Measurements from ENCODE around the gene PMPCA. TPM values are rescaled to one million over a fixed set of nuclear protein-coding genes. Genes with fewer than 3 reads are reported as not detected.

Gene PMPCA
- total RNA-seq, 4 donors from 2014 or later = 14.8 to 33.3 (median 29.8) TPM

- TF ChIP-seq, protein P1, sequence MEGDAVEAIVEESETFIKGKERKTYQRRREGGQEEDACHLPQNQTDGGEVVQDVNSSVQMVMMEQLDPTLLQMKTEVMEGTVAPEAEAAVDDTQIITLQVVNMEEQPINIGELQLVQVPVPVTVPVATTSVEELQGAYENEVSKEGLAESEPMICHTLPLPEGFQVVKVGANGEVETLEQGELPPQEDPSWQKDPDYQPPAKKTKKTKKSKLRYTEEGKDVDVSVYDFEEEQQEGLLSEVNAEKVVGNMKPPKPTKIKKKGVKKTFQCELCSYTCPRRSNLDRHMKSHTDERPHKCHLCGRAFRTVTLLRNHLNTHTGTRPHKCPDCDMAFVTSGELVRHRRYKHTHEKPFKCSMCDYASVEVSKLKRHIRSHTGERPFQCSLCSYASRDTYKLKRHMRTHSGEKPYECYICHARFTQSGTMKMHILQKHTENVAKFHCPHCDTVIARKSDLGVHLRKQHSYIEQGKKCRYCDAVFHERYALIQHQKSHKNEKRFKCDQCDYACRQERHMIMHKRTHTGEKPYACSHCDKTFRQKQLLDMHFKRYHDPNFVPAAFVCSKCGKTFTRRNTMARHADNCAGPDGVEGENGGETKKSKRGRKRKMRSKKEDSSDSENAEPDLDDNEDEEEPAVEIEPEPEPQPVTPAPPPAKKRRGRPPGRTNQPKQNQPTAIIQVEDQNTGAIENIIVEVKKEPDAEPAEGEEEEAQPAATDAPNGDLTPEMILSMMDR (IDR thresholded peaks at IDR 0.05; ENCODE audit: low read depth) = no peak
These were observed 9.1 kb upstream of the PMPCA start for GRCh38 chr9:136401173-136401922.

DNA sequence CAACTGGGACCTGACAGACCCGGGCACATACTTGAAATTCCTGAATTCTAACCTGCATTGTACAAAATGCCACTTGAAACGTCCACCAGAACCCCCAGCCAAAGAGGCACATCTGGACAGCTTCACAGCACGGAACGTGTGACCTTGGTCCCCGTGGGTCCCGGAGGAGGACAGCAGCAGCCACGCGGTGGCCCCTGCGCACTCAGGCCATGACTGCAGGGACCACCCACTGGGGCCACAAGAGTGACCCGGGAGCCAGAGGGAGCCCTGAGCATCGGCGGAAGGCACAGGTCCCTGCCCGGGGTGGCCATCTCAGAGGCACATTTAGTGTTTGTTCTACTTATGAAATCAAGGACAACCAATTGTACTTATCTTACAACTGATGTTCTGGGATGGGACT, 8.4 kb upstream of the PMPCA start:
- TF ChIP-seq, protein P1 (IDR thresholded peaks at IDR 0.05; ENCODE audit: low read depth) = no peak

GRCh38 chr9:136403538-136403914, 6.9 kb upstream of the PMPCA start:
- TF ChIP-seq, protein P1 (IDR thresholded peaks at IDR 0.05; ENCODE audit: low read depth) = no peak

DNA sequence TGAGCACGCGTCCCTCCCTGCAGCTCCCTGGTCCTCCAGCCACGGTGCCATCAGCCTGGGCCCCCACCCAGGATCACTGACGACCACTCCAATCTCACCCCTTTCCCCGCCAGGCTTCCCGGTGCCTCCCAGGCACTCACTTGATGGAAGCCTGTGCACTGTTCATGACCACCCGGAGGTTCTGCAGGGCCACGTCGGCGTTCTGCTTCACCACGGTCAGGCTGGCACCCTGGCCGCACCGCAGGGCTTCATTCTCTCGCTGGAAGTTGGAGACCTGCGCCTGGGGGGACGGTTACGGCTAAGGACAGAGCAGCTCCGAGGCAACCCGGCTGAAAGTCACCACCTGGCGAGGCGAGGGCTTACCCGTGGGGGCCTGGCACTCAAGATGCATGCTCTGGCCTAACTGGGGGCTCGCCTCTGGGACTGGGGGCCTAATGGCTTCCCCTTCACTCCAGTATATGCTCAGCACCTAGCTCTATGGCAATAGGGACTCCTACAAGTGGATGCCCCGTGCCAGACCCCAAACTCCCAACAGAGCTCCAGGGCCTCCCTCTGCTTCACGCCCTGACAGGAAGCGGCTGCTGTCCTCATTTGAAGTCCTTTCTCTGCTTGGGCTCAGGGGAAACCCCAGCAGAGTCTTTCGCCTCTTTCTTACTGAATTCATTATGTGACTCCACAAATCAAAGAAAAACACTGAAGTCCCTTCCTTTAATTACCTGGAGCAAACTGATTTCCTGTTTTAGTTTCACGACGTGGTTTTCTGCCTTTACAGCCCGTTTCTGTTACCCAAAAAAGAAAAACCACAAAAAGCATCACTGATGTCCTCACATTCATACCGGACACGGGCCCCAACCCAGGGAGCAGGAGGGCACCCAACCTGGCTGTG, 6.3 kb upstream of the PMPCA start:
- TF ChIP-seq, protein P1 (IDR thresholded peaks at IDR 0.05; ENCODE audit: low read depth) = no peak

DNA sequence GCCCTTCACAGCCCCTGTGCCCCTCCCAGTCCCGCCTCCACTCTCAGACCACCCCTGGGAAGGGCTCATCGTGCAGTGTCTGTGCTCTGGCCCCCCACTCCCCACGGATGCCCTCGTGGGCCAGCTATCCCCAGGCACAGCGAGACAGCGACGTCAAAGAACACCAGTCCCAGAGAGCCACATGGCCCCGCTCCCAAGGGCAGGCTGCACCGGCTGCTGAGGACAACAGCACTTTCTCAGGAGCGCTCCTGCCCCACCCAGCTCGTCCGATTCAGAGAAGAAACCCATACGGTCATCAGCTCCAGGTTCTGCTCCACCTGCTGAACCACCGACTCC, 5.7 kb upstream of the PMPCA start:
- TF ChIP-seq, protein P1 (IDR thresholded peaks at IDR 0.05; ENCODE audit: low read depth) = no peak

DNA sequence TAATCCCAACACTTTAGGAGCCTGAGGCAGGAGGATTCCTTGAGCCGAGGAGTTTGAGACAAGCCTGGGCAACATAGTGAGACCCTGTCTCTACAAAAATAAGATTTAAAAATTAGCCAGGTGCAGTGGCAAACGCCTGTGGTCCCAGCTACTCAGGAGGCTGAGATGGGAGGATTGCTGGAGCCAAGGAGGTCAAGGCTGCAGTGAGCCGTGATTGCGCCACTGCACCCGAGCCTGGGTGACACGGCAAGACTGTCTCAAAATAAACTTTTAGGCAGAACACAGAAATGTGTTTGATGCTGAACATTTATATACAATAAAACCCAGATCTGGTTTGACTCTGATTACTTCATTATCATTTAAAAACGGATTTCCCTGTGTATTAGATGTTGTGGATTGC, 5.0 kb upstream of the PMPCA start:
- TF ChIP-seq, protein P1 (IDR thresholded peaks at IDR 0.05; ENCODE audit: low read depth) = no peak

DNA sequence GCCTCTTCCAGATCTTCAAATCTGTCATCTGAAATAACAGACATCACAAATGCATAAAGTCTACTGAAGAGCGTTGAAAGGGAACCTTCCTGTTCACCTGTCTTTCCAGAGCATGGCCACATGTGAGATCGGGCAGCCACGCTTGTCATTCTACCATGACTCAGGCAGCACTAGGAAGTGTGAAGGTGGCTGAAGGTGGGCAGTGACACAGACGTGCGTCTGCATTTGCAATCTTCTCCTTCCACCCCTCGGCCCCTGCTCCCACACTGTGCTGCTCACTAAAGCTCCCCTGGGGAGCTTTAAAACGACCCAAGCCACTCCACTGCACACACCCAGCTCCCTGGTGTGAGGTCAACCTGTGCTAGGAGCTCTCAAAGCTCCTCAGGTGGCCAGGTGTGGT, 2.5 kb upstream of the PMPCA start:
- TF ChIP-seq, protein P1 (IDR thresholded peaks at IDR 0.05; ENCODE audit: low read depth) = no peak

Measured in subcutaneous adipose tissue (tissue), 4 donors.